SK-N-SH (cell line): ENCODE results near the gene XXYLT1.

Experiments
- CHD2 ChIP-seq: fragments of 150-350 bp; IDR thresholded peaks from 2 replicates; pipeline ENCODE4 v1.6.1; 2018; ENCODE audit warnings: low read length; ENCODE audit not compliant: partially characterized antibody
- CTCF ChIP-seq: fragments of 200-600 bp; sonication (generic); IDR thresholded peaks from 2 replicates; pipeline ENCODE4 v1.6.1; 2017; ENCODE audit warnings: antibody characterized with exemption, mild to moderate bottlenecking, moderate library complexity
- REST ChIP-seq: IDR thresholded peaks from 2 replicates; pipeline ENCODE4 v1.6.1; 2012; ENCODE audit warnings: mild to moderate bottlenecking, low read depth, low read length, moderate library complexity
- TF ChIP-seq, protein P1 (sequence below): IDR thresholded peaks from 2 replicates; pipeline ENCODE4 v1.4.0; 2012; ENCODE audit warnings: low read depth

DNA sequence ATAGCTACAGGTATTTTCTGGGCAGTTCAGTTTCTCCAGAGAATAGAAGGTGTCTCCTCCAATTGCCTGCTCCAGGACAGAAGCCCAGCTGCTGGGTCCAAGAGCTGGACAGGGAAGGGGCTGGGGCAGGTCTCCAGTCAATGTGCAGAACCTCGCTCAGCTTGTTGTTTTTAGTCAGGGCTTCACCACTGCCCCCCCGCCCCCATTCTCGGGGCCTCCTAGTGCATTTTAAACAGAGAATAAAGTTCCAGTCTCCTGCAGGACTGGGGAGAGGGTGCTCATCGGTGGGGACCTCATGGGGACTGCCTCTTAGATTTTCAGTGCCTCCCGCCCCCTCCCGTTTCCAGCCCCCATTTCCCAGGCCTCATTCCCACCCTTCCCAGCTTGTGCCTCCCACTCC is 216.6 kb downstream of the XXYLT1 start:
- TF ChIP-seq, protein P1, sequence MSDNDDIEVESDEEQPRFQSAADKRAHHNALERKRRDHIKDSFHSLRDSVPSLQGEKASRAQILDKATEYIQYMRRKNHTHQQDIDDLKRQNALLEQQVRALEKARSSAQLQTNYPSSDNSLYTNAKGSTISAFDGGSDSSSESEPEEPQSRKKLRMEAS, result no peak
- TF ChIP-seq CHD2 (no peak), CTCF (no peak), REST (no peak)
